ENCODE data around the gene EHD3.

DNA sequence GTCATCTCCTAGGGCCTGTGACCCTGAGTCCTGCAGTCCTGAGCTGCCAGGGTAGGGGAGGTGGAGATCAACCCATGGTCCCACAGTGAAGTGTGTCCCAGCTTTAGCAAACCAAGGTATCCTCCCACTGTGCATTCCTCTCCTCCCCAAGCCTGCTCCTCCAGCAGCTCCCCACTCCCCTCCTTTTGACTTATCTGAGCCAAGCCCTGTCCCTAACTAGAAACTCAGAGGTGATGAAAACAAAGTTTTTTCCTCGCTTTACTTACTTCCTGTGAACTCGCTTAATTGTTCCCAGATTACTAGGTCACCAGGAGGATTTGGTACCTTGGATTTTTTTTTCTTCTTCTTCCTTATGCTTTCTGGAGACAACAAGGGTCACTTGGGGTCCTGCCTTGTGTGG lies 80.8 kb downstream of the EHD3 start:
- TF ChIP-seq, protein P1, sequence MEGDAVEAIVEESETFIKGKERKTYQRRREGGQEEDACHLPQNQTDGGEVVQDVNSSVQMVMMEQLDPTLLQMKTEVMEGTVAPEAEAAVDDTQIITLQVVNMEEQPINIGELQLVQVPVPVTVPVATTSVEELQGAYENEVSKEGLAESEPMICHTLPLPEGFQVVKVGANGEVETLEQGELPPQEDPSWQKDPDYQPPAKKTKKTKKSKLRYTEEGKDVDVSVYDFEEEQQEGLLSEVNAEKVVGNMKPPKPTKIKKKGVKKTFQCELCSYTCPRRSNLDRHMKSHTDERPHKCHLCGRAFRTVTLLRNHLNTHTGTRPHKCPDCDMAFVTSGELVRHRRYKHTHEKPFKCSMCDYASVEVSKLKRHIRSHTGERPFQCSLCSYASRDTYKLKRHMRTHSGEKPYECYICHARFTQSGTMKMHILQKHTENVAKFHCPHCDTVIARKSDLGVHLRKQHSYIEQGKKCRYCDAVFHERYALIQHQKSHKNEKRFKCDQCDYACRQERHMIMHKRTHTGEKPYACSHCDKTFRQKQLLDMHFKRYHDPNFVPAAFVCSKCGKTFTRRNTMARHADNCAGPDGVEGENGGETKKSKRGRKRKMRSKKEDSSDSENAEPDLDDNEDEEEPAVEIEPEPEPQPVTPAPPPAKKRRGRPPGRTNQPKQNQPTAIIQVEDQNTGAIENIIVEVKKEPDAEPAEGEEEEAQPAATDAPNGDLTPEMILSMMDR (IDR thresholded peaks at IDR 0.05 in 8 of 11, conservative IDR thresholded peaks at IDR 0.05 in 3 of 11), result no peak
- no peak for TF ChIP-seq POLR2A (IDR thresholded peaks at IDR 0.05)

All from spleen (tissue), 7 donors.